Osteoblast (primary cell): ENCODE measurements around the gene LRRTM2. TPM values are rescaled to one million over a fixed set of nuclear protein-coding genes. Genes with fewer than 3 reads are reported as not detected.

Experiments
- DNase-seq: peaks from one replicate; pipeline ENCODE4 v3.0.0; 2011; ENCODE audit warnings: low spot score, mixed read lengths; ENCODE audit not compliant: insufficient read length; ENCODE audit errors: missing footprints
- H2AFZ ChIP-seq: 2 replicates; pipeline ENCODE4 v1.6.0; 2011; ENCODE audit warnings: mild to moderate bottlenecking, low read length
- H3K27ac ChIP-seq: 2 replicates; pipeline ENCODE4 v1.5.1; 2011; ENCODE audit warnings: mild to moderate bottlenecking, low read depth, low read length, moderate library complexity
- H3K27me3 ChIP-seq: 2 replicates; pipeline ENCODE4 v1.6.0; 2012; ENCODE audit warnings: mild to moderate bottlenecking, control low read depth, inconsistent platforms, low read length, moderate library complexity; ENCODE audit not compliant: insufficient read depth
- H3K36me3 ChIP-seq: 2 replicates; pipeline ENCODE4 v1.5.1; 2011; ENCODE audit warnings: mild to moderate bottlenecking, low read length, control low read depth, moderate library complexity; ENCODE audit not compliant: insufficient read depth
- H3K4me1 ChIP-seq: 2 replicates; pipeline ENCODE4 v1.5.1; 2011; ENCODE audit warnings: mild to moderate bottlenecking, low read length, control low read depth, moderate library complexity; ENCODE audit not compliant: insufficient read depth
- H3K4me2 ChIP-seq: 2 replicates; pipeline ENCODE4 v1.6.0; 2011; ENCODE audit warnings: mild to moderate bottlenecking, low read length; ENCODE audit not compliant: insufficient read depth
- H3K4me3 ChIP-seq: fragments of 200-600 bp; sonication (generic); 3 replicates; pipeline ENCODE4 v1.5.1; 2012; ENCODE audit warnings: mild to moderate bottlenecking, low read length, inconsistent platforms; ENCODE audit not compliant: insufficient read depth
- H3K79me2 ChIP-seq: 2 replicates; pipeline ENCODE4 v1.6.0; 2012; ENCODE audit warnings: mild to moderate bottlenecking, low read length, control low read depth, inconsistent platforms; ENCODE audit not compliant: insufficient read depth
- H3K9me3 ChIP-seq: 2 replicates; pipeline ENCODE4 v1.5.1; 2011; ENCODE audit warnings: low read depth, low read length, control low read depth
- H4K20me1 ChIP-seq: 2 replicates; pipeline ENCODE4 v1.6.0; 2012; ENCODE audit warnings: mild to moderate bottlenecking, low read length, control low read depth; ENCODE audit not compliant: insufficient read depth
- CTCF ChIP-seq: IDR thresholded peaks from 2 replicates; pipeline ENCODE4 v1.5.1; 2011; ENCODE audit warnings: mild to moderate bottlenecking, low read depth, low read length, moderate library complexity; ENCODE audit errors: extremely low read depth
- total RNA-seq: library from RNA; depleted of rRNA; stranded (reverse); fragments of >200 nt; gene quantifications from 2 replicates; pipeline ENCODE4 v1.2.3, GENCODE V29; 2012

The LRRTM2 gene
- total RNA-seq, 1 donor = under 0.01 TPM

DNA sequence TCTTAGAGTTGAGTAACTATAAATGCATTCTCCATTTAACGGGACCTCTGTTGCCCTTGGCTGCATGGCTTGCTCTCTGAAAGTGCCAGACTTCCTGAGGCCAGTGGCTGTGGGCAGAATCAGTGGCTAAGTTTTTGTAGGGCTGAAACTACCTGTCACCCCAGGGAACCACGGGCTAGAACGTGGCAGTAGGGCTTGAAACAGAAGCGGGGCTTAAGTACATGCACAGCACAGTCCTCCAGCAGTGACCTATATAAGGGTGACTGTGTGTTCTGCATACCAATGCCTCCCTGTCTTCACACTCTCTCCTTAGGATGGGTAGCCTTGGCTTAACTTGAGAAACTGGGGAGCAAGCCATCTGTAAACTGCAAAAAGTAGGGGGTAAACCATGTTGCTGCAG is 43.6 kb upstream of the LRRTM2 start:
- H3K4me1 ChIP-seq = peaks cover 8% of the 10 kb centered on the region
- H3K79me2 ChIP-seq = peaks cover 33% of the 10 kb centered on the region
- H3K27ac ChIP-seq = no peak overlapping the region
- peaks cover 7% of the 10 kb centered on the region for H3K36me3 ChIP-seq
- H2AFZ ChIP-seq = no peak overlapping the region
- H3K4me2 ChIP-seq = no peak overlapping the region
- H4K20me1 ChIP-seq = peaks cover 6% of the 10 kb centered on the region
- no peak overlapping the region for H3K4me3 ChIP-seq
- DNase-seq = no peak
- no peaks in the 10 kb centered on the region for H3K9me3 ChIP-seq
- no peak for TF ChIP-seq CTCF
- no peaks in the 10 kb centered on the region for H3K27me3 ChIP-seq

DNA sequence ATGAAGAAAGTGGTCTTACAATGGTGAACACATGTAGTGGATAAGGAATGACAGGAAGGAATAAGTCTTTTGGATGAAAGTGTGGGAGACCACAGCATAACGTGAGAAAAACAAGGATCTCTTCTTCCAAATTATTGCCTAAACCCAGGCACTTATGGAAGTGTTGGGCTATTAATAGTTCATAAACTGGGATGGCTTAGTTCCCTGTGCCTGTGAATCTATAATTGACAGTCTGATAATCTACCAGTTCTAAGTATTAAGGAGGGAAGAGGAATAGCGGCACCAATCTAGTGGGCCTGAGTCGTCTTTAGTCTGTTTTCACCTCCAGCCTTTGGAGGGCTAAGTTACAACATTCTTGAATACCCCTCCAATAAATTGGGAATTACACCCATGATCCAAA is 39.2 kb upstream of the LRRTM2 start:
- Histone ChIP-seq H3K4me1 (peaks cover 18% of the 10 kb centered on the region), H3K27ac (no peak overlapping the region), H2AFZ (no peak overlapping the region), H3K79me2 (peaks cover 17% of the 10 kb centered on the region), H3K27me3 (no peaks in the 10 kb centered on the region), H4K20me1 (peaks cover 6% of the 10 kb centered on the region), H3K9me3 (no peaks in the 10 kb centered on the region), H3K4me3 (no peak overlapping the region), H3K36me3 (peaks cover 20% of the 10 kb centered on the region), H3K4me2 (no peak overlapping the region)
- no peak for TF ChIP-seq CTCF
- DNase-seq = no peak

DNA sequence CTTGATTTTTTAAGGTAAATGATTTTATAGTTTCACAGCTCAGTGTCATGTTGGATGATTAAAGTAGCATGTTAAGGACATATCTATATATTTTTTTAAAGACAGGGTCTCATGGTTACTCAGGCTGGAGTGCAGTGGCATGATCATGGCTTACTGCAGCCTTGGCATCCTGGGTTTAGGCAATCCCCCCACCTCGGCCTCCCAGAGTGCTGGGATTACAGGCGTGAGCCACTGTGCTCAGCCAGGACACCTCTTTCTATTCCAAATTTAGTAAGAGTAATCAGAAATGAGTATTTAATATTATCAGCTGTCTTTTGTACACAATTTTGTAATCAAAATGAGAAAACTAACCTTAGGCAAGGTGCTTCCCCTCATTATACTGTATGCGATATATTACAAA is 38.6 kb upstream of the LRRTM2 start:
- no peak for DNase-seq
- H4K20me1 ChIP-seq = peaks cover 7% of the 10 kb centered on the region
- no peak for TF ChIP-seq CTCF
- H3K79me2 ChIP-seq = peaks cover 15% of the 10 kb centered on the region
- H3K9me3 ChIP-seq = no peaks in the 10 kb centered on the region
- no peak overlapping the region for H3K4me3 ChIP-seq
- peaks cover 22% of the 10 kb centered on the region for H3K36me3 ChIP-seq
- H3K4me1 ChIP-seq = peaks cover 18% of the 10 kb centered on the region
- H3K27ac ChIP-seq = no peak overlapping the region
- no peaks in the 10 kb centered on the region for H3K27me3 ChIP-seq
- no peak overlapping the region for H2AFZ ChIP-seq
- no peak overlapping the region for H3K4me2 ChIP-seq

DNA sequence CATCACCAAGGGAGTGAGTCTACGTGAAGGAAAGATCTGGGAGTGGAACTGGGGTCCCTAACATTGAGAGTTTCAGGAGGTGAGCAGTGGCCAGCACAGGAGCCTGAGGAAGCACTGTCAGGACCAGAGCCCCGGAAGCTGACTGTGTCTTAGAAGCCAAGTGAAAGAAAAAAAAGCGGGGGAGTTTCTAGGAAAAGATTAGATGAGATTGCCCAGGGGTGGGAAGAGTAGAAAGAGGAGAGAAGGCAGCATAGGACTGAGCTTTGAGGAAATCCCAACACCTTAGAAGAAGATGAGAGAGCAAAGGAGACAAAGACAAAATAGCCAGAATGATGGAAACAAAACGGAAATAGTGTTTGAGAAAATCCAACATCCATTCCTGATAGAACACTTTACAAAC is 37.0 kb upstream of the LRRTM2 start:
- TF ChIP-seq CTCF = no peak
- peaks cover 7% of the 10 kb centered on the region for H4K20me1 ChIP-seq

More for the DNA sequence above, 37.0 kb upstream of the LRRTM2 start:
- H3K79me2 ChIP-seq = peaks cover 17% of the 10 kb centered on the region
- no peak overlapping the region for H3K4me3 ChIP-seq
- peaks cover 24% of the 10 kb centered on the region for H3K36me3 ChIP-seq
- no peak overlapping the region for H2AFZ ChIP-seq
- no peak overlapping the region for H3K27ac ChIP-seq
- peak; percentile 17 for DNase-seq
- H3K4me1 ChIP-seq = peaks cover 18% of the 10 kb centered on the region
- H3K27me3 ChIP-seq = no peaks in the 10 kb centered on the region
- H3K9me3 ChIP-seq = no peaks in the 10 kb centered on the region
- H3K4me2 ChIP-seq = no peak overlapping the region
